Heart right ventricle (tissue), 16 donors: ENCODE measurements around the gene CASP10. TPM values are rescaled to one million over a fixed set of nuclear protein-coding genes. Genes with fewer than 3 reads are reported as not detected.
"Not testable (repeated sequence)": the region's sequence is repeated elsewhere in the genome, so short reads cannot be mapped to it uniquely, and the experiment has no call there.

Source experiments
- ATAC-seq, 8 donors: fragments of 200-7000 bp; cut with Tn5 transposase; one replicate each; pipeline ENCODE4 v1.9.1; 2020; ENCODE audit warnings: mild to moderate bottlenecking in 8 of 8, moderate library complexity in 8 of 8, moderate number of reproducible peaks in 1 of 8
- DNase-seq, 2 donors: peaks; one replicate each; pipeline ENCODE4 v3.0.0-alpha.2; 2020
- H3K27ac ChIP-seq, 10 donors: fragments of 200-600 bp; sonication (generic) in 2 of 10; one replicate each; pipeline versions ENCODE4 v1.5.0 to v1.8.0; 2020 to 2022; ENCODE audit warnings: mild to moderate bottlenecking in 3 of 10
- H3K27me3 ChIP-seq, 7 donors: fragments of 200-600 bp; one replicate each; pipeline ENCODE4 v1.8.0; 2021 to 2022; ENCODE audit warnings: mild to moderate bottlenecking in 2 of 7
- H3K36me3 ChIP-seq, 9 donors: fragments of 200-600 bp; sonication (generic) in 1 of 9; one replicate each; pipeline versions ENCODE4 v1.5.0 to v1.8.0; 2020 to 2022; ENCODE audit warnings: mild to moderate bottlenecking in 2 of 9
- H3K4me1 ChIP-seq, 9 donors: fragments of 200-600 bp; sonication (generic) in 1 of 9; one replicate each; pipeline versions ENCODE4 v1.5.0 to v1.8.0; 2020 to 2022; ENCODE audit warnings: mild to moderate bottlenecking in 4 of 9
- H3K4me3 ChIP-seq, 10 donors: fragments of 200-600 bp; sonication (generic) in 2 of 10; one replicate each; pipeline versions ENCODE4 v1.5.0 to v1.8.0; 2020 to 2022; ENCODE audit warnings: mild to moderate bottlenecking in 7 of 10, moderate library complexity in 2 of 10
- H3K9me3 ChIP-seq, 11 donors: fragments of 200-600 bp in 10 of 11; sonication (generic) in 2 of 11; one replicate each; pipeline versions ENCODE4 v1.5.0 to v1.8.0; 2013 to 2022; ENCODE audit warnings: mild to moderate bottlenecking in 2 of 11, control low read depth in 1 of 11, moderate library complexity in 1 of 11
- CTCF ChIP-seq, 9 donors: fragments of 200-600 bp; sonication (generic) in 2 of 9; IDR thresholded peaks; one replicate each; pipeline versions ENCODE4 v1.5.0 to v1.8.0; 2021 to 2022; ENCODE audit warnings: antibody characterized with exemption in 9 of 9, mild to moderate bottlenecking in 5 of 9, moderate library complexity in 1 of 9
- WGBS, 2 donors: extraction: QIAGEN DNeasy Blood & Tissue Kit; methylation state at CpG; one replicate each; pipeline ENCODE4 v1.1.7; 2013; ENCODE audit warnings: inconsistent platforms in 1 of 2; 5-methylcytosine and 5-hydroxymethylcytosine counted together
- intact Hi-C, 10 donors: fragments of 100-400 bp; cut with DNase I; formaldehyde crosslinking; loops; one replicate each; pipeline versions ENCODE4 v1.11.1 to v1.14.2; 2022
- polyA plus RNA-seq, 2 donors: library from polyadenylated mRNA; stranded (reverse); fragments of 200-250 nt; gene quantifications; one replicate each; pipeline ENCODE4 v1.2.3, GENCODE V29; 2013
- total RNA-seq, 10 donors: library from RNA; stranded (reverse); fragmentation: NEBNext Ultra II Directional in 3 of 10; extraction: Animal tissue kit (Norgen Biotek cat#: 25700) in 3 of 10; gene quantifications; one replicate each; pipeline versions ENCODE4 v1.2.1 to v1.2.4, GENCODE V29; 2021 to 2023
- donor health status: Arrhythmogenic right ventricular cardiomyopathy.
- donor health status: ischemic (EF 13 %, LVEDD 7.1; RV severe dilation, severe dysfunction).
- donor health status: healthy with polysubstance abuse.
- donor health status: DM: no; HTN: yes; CAD: no.
- donor health status: DM: no; HTN: no; CAD: no.
- donor health status: ischemic (EF 25% LVEDD 6.9; RV normal size, moderate dysfunction).
- donor health status: ischemic (EF 25% LVEDD 5.7; RV mildly dilated, moderate dysfunction).
- donor health status: healthy.
- donor health status: DM: yes; HTN: yes; CAD: no.
- donor health status: Ischemic cardiomyopathy.
- donor health status: ischemic (EF 35%, LVEDD 5.7; RV mildly dilated, moderate dysfunction).
- donor health status: nonischemic (EF 11% LVEDD 7.7; RV severe dilation, severe dysfunction).
- donor health status: DM: yes; HTN: yes; CAD: no.
- donor health status: PGD.
- donor health status: ischemic (EF 29% LVEDD 5.4; RV normal size, mild dysfunction).
- donor health status: nonischemic (EF 23%, LVEDD 6.1; RV moderate dilation, normal function).

The CASP10 gene
- total and polyA plus RNA-seq, 12 donors = 2.0 to 13.2 (median 5.6) TPM

GRCh38 chr2:201180010-201180409 lies 2.9 kb upstream of the CASP10 start:
- intact Hi-C loops = loop anchor here in 2 of 10 donors (5.0 kb wide), 1 partner anchor 52 kb away; no protein-coding TSS in a partner anchor

GRCh38 chr2:201183365-201183727 lies 405 bp downstream of the CASP10 start:
- peaks cover 0 to 26% (median 3%) of the 10 kb centered on the region in 9 donors for H3K36me3 ChIP-seq
- peaks cover 0 to 43% (median 14%) of the 10 kb centered on the region in 9 donors for H3K4me1 ChIP-seq
- WGBS, 2 donors = 36 to 48% methylated on average over 4 of the region's 4 CpGs
- peak overlapping the region; percentile 19 to 64 (median 62) for H3K4me3 ChIP-seq
- peak overlapping the region; percentile 23 to 89 (median 76) for H3K27ac ChIP-seq
- ATAC-seq = no peak
- peaks cover 0 to 2% (median 0%) of the 10 kb centered on the region in 11 donors for H3K9me3 ChIP-seq
- DNase-seq = no peak
- TF ChIP-seq CTCF (IDR thresholded peaks at IDR 0.05) = no peak
- H3K27me3 ChIP-seq = no peaks in the 10 kb centered on the region
- intact Hi-C loops = loop anchor here in 6 of 10 donors (1.0 to 5.0 kb wide), 3 partner anchors 49 kb away; no protein-coding TSS in a partner anchor

More at GRCh38 chr2:201180010-201180409, 2.9 kb upstream of the CASP10 start:
- ATAC-seq (peak in 1 of 8 donors; percentile 23), DNase-seq (no peak)
- H3K4me3 ChIP-seq = no peak overlapping the region
- TF ChIP-seq CTCF (IDR thresholded peaks at IDR 0.05) = no peak
- no peaks in the 10 kb centered on the region for H3K9me3 ChIP-seq
- H3K4me1 ChIP-seq = peaks cover 0 to 29% (median 3%) of the 10 kb centered on the region in 9 donors
- H3K27me3 ChIP-seq = no peaks in the 10 kb centered on the region
- H3K27ac ChIP-seq = no peak overlapping the region
- 72 to 76% methylated on average over 3 of the region's 3 CpGs for WGBS, 2 donors
- H3K36me3 ChIP-seq = no peaks in the 10 kb centered on the region

- H3K27me3 ChIP-seq, DNase-seq, H3K9me3 ChIP-seq: not testable (repeated sequence)
- peak overlapping the region in 9 of 10 donors; percentile 42 to 64 (median 62) for H3K4me3 ChIP-seq
- H3K27ac ChIP-seq = peak overlapping the region in 9 of 10 donors; percentile 67 to 89 (median 77)
- intact Hi-C loops = loop anchor here in 6 of 10 donors (1.0 to 5.0 kb wide), 3 partner anchors 48 to 49 kb away; no protein-coding TSS in a partner anchor
- ATAC-seq = peak in 3 of 8 donors; percentile 33 to 46 (median 38)
- peaks cover 0 to 43% (median 14%) of the 10 kb centered on the region in 9 donors for H3K4me1 ChIP-seq
- 57 to 69% methylated on average over 5 of the region's 5 CpGs for WGBS, 2 donors
- peaks cover 0 to 31% (median 7%) of the 10 kb centered on the region in 9 donors for H3K36me3 ChIP-seq
These were observed 894 bp downstream of the CASP10 start for GRCh38 chr2:201183835-201184234.

GRCh38 chr2:201184248-201184647 lies 1.3 kb downstream of the CASP10 start:
- DNase-seq, ATAC-seq, H3K9me3 ChIP-seq, H3K27me3 ChIP-seq: not testable (repeated sequence)
- WGBS, 2 donors = 57 to 72% methylated on average over 6 of the region's 6 CpGs
- peaks cover 0 to 43% (median 14%) of the 10 kb centered on the region in 9 donors for H3K4me1 ChIP-seq
- H3K27ac ChIP-seq = peak overlapping the region in 9 of 10 donors; percentile 67 to 89 (median 77)
- peak overlapping the region in 9 of 10 donors; percentile 42 to 64 (median 62) for H3K4me3 ChIP-seq
- peaks cover 0 to 34% (median 10%) of the 10 kb centered on the region in 9 donors for H3K36me3 ChIP-seq
- intact Hi-C loops = loop anchor here in 2 of 10 donors (5.0 kb wide), 1 partner anchor 48 kb away; no protein-coding TSS in a partner anchor

- H3K4me1 ChIP-seq = peaks cover 0 to 54% (median 23%) of the 10 kb centered on the region in 9 donors
- H3K27me3 ChIP-seq = no peaks in the 10 kb centered on the region
- TF ChIP-seq CTCF (IDR thresholded peaks at IDR 0.05) = no peak
- H3K4me3 ChIP-seq = peak overlapping the region in 7 of 10 donors; percentile 4 to 64 (median 62)
- peaks cover 0 to 51% (median 10%) of the 10 kb centered on the region in 9 donors for H3K36me3 ChIP-seq
- ATAC-seq (no peak), DNase-seq (no peak)
- H3K9me3 ChIP-seq = peaks cover 0 to 4% (median 0%) of the 10 kb centered on the region in 11 donors
- peak overlapping the region in 6 of 10 donors; percentile 1 to 89 (median 80) for H3K27ac ChIP-seq
- WGBS, 2 donors = 45 to 71% methylated on average over 4 of the region's 4 CpGs
- intact Hi-C loops = loop anchor here in 3 of 10 donors (1.0 to 5.0 kb wide), 3 partner anchors 36 to 46 kb away; no protein-coding TSS in a partner anchor
These were observed 2.9 kb downstream of the CASP10 start for GRCh38 chr2:201185863-201186262.
